Measurements from ENCODE around the gene RPRD1A. TPM values are rescaled to one million over a fixed set of nuclear protein-coding genes. Genes with fewer than 3 reads are reported as not detected.
"Not testable (repeated sequence)": the region's sequence is repeated elsewhere in the genome, so short reads cannot be mapped to it uniquely, and the experiment has no call there.

Gene RPRD1A
- total RNA-seq, 2 experiments from 2014 or later, result 33.9 to 35.1 TPM

DNA sequence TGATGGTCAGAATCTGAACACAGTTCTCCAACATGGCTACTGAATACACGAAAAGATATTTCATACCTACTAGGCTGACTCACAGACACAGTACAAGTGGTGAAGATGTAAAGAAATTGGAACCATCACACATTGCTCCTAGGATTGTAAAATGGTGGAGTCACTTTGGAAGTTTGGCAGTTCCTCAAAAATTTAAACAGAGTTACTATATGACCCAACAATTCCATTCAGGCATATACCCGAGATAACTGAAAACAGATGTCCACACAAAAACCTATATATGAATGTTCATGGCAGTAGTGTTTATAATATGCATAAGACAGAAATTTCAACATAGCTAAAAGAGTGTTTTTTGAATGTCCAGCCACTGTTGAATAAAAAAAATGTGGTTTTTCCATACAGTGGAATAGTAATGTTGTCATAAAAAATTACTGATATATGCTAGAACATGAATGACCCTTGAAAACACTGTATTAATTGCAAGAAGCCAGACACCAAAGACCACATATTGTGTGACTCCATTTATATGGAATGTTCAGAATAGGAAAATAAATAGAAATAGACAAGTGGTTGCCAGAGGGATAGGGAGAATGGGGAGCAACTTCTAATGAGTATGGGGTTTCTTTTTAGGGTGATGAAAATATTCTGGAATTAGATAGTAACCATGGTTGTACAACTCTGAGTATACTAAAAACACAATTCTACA, 84.8 kb downstream of the RPRD1A start:
- CTCF ChIA-PET, result interaction anchor here (0.7 kb wide), 1 partner anchor 316 kb away, joined by 3 read pairs; no protein-coding TSS in a partner anchor
- H3K27me3 Mint-ChIP-seq (ENCODE audit: low read depth), result no peaks in the 10 kb centered on the region
- H3K27ac Mint-ChIP-seq, result no peak overlapping the region
- peaks cover 56% of the 10 kb centered on the region for H3K36me3 Mint-ChIP-seq (ENCODE audit: low read depth)
- intact Hi-C loops (cut with micrococcal nuclease), result no loop called here
- H3K9me3 Mint-ChIP-seq, result peaks cover 1% of the 10 kb centered on the region
- H3K4me1 Mint-ChIP-seq (ENCODE audit: low read depth), result no peaks in the 10 kb centered on the region
- no peak for DNase-seq
- H3K4me3 Mint-ChIP-seq, result no peak overlapping the region

DNA sequence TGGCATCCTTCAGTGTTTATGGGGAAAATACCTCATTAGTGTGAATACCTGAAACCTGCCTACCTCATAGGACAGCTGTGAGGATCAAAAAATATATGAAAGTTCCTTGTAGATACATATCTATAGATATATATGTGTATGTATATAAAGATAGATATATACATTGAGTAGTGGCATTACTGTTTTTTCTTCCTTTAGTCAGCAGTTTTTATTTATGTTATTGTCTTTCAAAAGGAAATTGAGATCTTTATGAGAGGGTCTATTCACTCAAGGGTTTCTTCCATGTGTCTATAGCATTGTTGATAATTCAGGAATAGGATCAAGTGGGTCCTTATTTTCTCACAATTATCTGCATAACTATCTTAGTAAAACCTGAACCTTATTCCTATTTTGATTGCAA, 88.2 kb downstream of the RPRD1A start:
- H3K4me3 Mint-ChIP-seq, result no peak overlapping the region
- no peak overlapping the region for H3K27ac Mint-ChIP-seq
- intact Hi-C loops (cut with micrococcal nuclease), result loop anchor here (10.0 kb wide), 1 partner anchor 594 kb away; no protein-coding TSS in a partner anchor
- no peaks in the 10 kb centered on the region for H3K27me3 Mint-ChIP-seq (ENCODE audit: low read depth)
- peaks cover 69% of the 10 kb centered on the region for H3K36me3 Mint-ChIP-seq (ENCODE audit: low read depth)
- H3K9me3 Mint-ChIP-seq, result peaks cover 1% of the 10 kb centered on the region
- peaks cover 11% of the 10 kb centered on the region for H3K4me1 Mint-ChIP-seq (ENCODE audit: low read depth)
- CTCF ChIA-PET, result no interaction called here
- no peak for DNase-seq

DNA sequence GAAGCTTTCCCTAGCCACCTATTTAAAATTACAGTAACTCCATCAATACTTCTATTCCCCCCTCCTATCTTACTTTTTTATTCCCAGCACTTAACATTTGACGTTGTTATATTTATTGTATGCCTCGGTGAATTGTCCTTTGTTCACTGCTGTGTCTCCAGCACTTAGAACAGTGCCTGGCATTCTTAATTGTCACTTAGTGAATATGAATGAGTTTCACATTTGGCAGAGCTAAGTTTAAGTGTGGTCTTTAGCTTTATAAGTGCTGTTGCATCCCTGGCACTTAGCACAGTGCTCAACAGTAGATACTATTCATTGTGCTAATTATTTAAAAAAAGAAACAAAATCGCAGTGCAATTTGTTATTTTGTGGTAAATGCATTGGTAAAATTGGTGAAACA, 93.2 kb downstream of the RPRD1A start:
- H3K36me3 Mint-ChIP-seq (ENCODE audit: low read depth), result peaks cover 38% of the 10 kb centered on the region
- peak overlapping the region; percentile 94 for H3K27ac Mint-ChIP-seq
- CTCF ChIA-PET, result no interaction called here
- H3K9me3 Mint-ChIP-seq, result no peaks in the 10 kb centered on the region
- H3K4me1 Mint-ChIP-seq (ENCODE audit: low read depth), result peaks cover 36% of the 10 kb centered on the region
- no peaks in the 10 kb centered on the region for H3K27me3 Mint-ChIP-seq (ENCODE audit: low read depth)
- no peak for DNase-seq
- intact Hi-C loops (cut with micrococcal nuclease), result loop anchor here (5.0 to 10.0 kb wide), 4 partner anchors 492 to 1112 kb away; no protein-coding TSS in a partner anchor
- H3K4me3 Mint-ChIP-seq, result peak overlapping the region; percentile 97

DNA sequence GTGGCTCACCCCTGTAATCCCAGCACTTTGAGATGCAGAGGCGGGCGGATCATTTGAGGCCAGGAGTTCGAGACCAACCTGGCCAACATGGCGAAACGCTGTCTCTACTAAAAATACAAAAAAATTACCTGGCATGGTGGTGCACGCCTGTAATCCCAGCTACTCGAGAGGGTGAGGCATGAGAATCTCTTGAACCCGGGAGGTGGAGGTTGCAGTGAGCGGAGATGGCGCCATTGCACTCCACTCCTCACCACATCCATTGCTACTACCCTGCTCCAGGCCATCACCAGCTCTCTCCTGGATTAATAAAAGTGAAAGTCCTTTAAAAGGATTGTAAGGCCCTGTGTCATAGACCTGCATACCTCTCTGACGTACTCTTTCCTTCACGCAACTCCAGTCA, 93.7 kb downstream of the RPRD1A start:
- peaks cover 34% of the 10 kb centered on the region for H3K36me3 Mint-ChIP-seq (ENCODE audit: low read depth)
- CTCF ChIA-PET, result interaction anchor here (1.1 kb wide), 1 partner anchor 23 kb away, joined by 4 read pairs; no protein-coding TSS in a partner anchor
- H3K9me3 Mint-ChIP-seq, result no peaks in the 10 kb centered on the region

DNA sequence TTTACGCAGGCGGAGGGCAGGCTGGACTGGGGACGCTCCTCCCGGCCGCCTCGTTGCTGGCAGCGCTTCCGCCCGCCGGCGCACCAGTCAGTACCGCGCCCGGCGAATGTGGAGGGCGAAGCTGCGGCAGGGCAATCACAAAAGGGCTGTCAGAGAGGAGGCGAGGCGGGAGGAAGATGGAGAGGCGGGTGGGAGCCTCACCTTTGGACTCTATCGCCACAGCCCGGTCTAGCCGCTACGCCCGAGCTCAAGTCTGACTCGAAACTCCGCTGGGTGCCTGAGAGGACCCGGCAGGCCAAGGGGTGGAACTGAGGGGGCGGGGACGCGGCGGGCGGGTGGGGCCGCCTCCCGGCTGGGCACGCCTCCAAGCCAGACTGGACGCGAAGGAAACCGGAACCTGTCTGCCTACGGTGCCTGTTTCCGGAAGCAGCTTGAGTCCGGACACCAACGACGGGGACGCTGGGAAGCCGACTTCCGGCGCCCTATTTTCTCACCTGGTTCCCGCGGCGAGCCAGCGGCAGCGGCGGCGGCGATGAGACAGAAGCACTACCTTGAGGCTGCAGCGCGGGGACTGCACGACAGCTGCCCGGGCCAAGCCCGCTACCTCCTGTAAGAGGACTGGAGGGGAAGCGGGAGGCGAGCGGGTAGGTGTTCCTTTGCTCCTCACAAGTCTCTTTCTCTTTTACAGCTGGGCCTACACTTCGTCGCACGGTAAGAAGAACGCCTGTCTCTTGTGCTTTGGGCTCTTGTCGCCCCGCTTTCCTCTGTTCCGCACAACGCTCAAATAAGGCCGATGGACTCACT, 95.0 kb downstream of the RPRD1A start, which contains the start of gene RMP24:
RMP24 (plus strand) TSS at position 483 of the 804 bp plus-strand sequence.
- H3K4me1 Mint-ChIP-seq (ENCODE audit: low read depth), result peaks cover 48% of the 10 kb centered on the region
- intact Hi-C loops (cut with micrococcal nuclease), result loop anchor here (1.0 to 10.0 kb wide), 14 partner anchors 94 to 1110 kb away; partner anchors contain the start of genes ELP2, INO80C, KIAA1328 and SLC39A6
- CTCF ChIA-PET, result interaction anchor here (1.1 kb wide), 1 partner anchor 22 kb away, joined by 4 read pairs; no protein-coding TSS in a partner anchor
- peak within 1 kb of the TSS; percentile 97 for H3K4me3 Mint-ChIP-seq
- H3K27ac Mint-ChIP-seq, result peak within 1 kb of the TSS; percentile 96
- DNase-seq, result peak; percentile 96
- peaks cover 21% of the 10 kb centered on the region for H3K36me3 Mint-ChIP-seq (ENCODE audit: low read depth)
- H3K27me3 Mint-ChIP-seq (ENCODE audit: low read depth), result no peaks in the 10 kb centered on the region
- H3K9me3 Mint-ChIP-seq, result no peaks in the 10 kb centered on the region

More for the DNA sequence above, 93.7 kb downstream of the RPRD1A start:
- H3K27me3 Mint-ChIP-seq (ENCODE audit: low read depth), result no peaks in the 10 kb centered on the region
- intact Hi-C loops (cut with micrococcal nuclease), result loop anchor here (2.0 to 10.0 kb wide), 6 partner anchors 357 to 1111 kb away; partner anchors contain the start of genes KIAA1328 and TPGS2
- H3K27ac Mint-ChIP-seq, result peak overlapping the region; percentile 94
- H3K4me3 Mint-ChIP-seq, result peak overlapping the region; percentile 97
- H3K4me1 Mint-ChIP-seq (ENCODE audit: low read depth), result peaks cover 40% of the 10 kb centered on the region
- no peak for DNase-seq

DNA sequence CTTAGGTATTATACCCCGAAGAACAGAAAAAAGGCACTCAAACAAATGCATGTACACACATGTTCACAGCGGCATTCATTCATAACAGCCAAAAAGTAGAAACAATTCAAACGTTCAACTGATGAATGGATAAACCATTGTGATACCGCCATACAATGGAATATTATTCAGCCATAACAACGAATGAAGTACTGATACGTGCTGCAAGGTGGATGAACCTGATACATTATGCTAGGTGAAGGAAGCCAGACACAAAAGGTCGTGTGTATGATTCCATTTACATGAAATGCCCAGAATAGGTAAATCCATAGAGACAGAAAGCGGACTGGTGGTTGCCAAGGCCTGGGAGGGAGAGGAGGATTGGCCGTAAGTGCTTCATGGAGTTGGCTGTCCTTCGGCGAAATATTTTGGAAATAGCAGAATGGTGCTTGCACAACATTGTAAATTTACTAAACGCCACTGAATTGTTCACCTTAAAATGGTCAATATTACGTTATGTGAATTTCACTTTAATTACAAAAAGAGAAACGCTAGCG, 95.6 kb downstream of the RPRD1A start:
- CTCF ChIA-PET, result interaction anchor here (0.7 to 1.2 kb wide), 3 partner anchors 10 to 159 kb away, joined by 3 read pairs; no protein-coding TSS in a partner anchor

DNA sequence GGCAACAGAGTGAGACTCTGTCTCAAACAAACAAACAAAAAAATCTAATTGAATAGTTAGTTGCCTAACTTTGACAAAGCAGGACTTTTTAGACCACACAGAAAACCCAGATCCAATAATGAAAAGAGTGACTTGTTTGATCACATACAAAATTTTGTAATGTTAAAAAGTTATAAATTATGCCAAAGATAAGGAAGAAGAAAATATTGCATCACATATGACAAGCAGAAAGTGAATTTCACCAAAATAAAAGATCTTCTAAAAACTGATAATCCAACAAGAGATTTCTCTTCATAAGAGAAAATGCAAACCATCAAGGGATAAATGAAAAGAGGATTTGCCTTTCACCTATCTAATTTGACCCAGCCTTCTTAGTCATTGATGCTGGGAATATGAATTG, 97.7 kb downstream of the RPRD1A start:
- H3K36me3 Mint-ChIP-seq (ENCODE audit: low read depth), result peaks cover 6% of the 10 kb centered on the region
- H3K4me1 Mint-ChIP-seq (ENCODE audit: low read depth), result peaks cover 45% of the 10 kb centered on the region
- peak overlapping the region; percentile 77 for H3K27ac Mint-ChIP-seq
- no peaks in the 10 kb centered on the region for H3K27me3 Mint-ChIP-seq (ENCODE audit: low read depth)
- no peaks in the 10 kb centered on the region for H3K9me3 Mint-ChIP-seq
- peak overlapping the region; percentile 33 for H3K4me3 Mint-ChIP-seq
- intact Hi-C loops (cut with micrococcal nuclease), result loop anchor here (2.0 to 10.0 kb wide), 5 partner anchors 487 to 1107 kb away; partner anchors contain the start of gene MAPRE2
- CTCF ChIA-PET, result interaction anchor here (0.7 to 1.4 kb wide), 2 partner anchors 8 to 213 kb away, joined by 3 to 4 read pairs; no protein-coding TSS in a partner anchor
- no peak for DNase-seq

More for the DNA sequence above, 95.6 kb downstream of the RPRD1A start:
- Mint-ChIP-seq H3K4me3 (peak overlapping the region; percentile 97), H3K27me3 (ENCODE audit: low read depth) (no peaks in the 10 kb centered on the region), H3K27ac (peak overlapping the region; percentile 96), H3K9me3 (no peaks in the 10 kb centered on the region), H3K4me1 (ENCODE audit: low read depth) (peaks cover 48% of the 10 kb centered on the region), H3K36me3 (ENCODE audit: low read depth) (peaks cover 17% of the 10 kb centered on the region)
- no peak for DNase-seq
- intact Hi-C loops (cut with micrococcal nuclease), result loop anchor here (1.0 to 10.0 kb wide), 15 partner anchors 95 to 1109 kb away; partner anchors contain the start of genes ELP2, INO80C, KIAA1328 and MAPRE2

DNA sequence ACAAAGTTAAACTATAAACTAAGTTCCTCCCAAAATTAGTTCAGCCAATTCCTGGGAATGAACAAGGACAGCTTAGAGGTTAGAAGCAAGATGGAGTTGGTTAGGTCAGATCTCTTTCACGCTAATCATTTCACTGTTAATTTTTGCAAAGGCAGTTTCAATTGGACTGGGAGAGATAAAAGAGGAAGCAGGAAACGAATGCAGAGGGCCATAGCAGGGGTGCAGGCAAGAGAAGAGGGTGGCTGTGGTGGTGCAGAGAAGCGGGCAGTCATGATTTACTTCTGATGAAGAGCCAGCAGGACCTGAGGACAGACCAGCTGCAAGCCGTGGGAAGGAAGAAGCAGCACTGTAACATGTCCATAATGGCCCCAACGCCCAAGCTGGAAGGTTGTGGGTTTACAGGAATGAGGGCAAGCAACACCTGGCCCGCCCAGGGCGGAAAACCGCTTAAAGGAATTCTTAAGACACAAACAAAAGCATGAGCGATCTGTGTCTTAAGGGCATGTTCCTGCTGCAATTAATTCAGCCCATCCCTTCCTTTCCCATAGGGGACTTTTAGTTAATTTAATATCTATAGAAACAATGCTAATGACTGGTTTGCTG, 99.0 kb downstream of the RPRD1A start:
- Mint-ChIP-seq H3K36me3 (ENCODE audit: low read depth) (peaks cover 2% of the 10 kb centered on the region), H3K9me3 (no peaks in the 10 kb centered on the region), H3K4me1 (ENCODE audit: low read depth) (peaks cover 41% of the 10 kb centered on the region), H3K4me3 (no peak overlapping the region), H3K27me3 (ENCODE audit: low read depth) (no peaks in the 10 kb centered on the region), H3K27ac (peak overlapping the region; percentile 43)
- intact Hi-C loops (cut with micrococcal nuclease), result no loop called here
- peak; percentile 10 for DNase-seq
- CTCF ChIA-PET, result no interaction called here

DNA sequence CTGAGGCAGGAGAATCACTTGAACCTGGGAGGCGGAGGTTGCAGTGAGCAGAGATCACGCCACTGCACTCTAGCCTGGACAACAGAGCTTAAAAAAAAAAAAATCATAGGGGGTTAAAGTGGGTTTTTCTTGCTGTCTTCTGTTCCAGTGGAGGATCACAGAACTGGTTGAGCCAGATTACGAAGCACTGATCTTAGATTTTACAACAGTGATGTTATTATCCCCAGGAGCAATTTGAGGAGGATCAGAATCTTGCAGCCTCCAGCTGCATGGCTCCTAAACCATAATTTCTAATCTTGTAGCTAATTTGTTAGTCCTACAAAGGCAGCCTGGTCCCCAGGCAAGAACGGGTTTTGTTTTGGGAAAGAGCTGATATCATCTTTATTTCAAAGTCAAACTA, 99.5 kb downstream of the RPRD1A start:
- DNase-seq; H3K4me3 Mint-ChIP-seq; H3K9me3 Mint-ChIP-seq; intact Hi-C loops (cut with micrococcal nuclease); H3K27me3 Mint-ChIP-seq (ENCODE audit: low read depth); H3K36me3 Mint-ChIP-seq (ENCODE audit: low read depth); CTCF ChIA-PET: not testable (repeated sequence)
- peak overlapping the region; percentile 43 for H3K27ac Mint-ChIP-seq
- H3K4me1 Mint-ChIP-seq (ENCODE audit: low read depth), result peaks cover 38% of the 10 kb centered on the region

DNA sequence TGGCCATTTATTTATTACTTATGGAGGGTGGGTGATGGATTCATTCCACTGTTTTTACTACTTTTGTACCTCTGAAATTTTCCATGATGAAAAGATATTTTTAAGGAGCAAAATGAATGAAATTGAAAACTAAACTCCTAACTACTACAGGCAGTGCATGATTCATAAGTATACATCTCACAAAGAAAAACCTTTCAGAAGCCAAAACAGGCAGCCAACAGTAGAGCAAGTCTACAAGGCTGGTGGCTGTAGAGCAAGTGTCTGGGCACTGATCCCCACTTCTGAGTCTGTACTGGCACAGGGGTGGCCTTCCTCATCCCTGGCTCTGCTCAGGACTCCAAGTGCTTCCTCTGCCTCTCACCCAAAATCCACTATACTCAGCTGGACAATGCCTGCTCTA, 103.0 kb downstream of the RPRD1A start:
- Mint-ChIP-seq H3K27ac (peak overlapping the region; percentile 71), H3K9me3 (peaks cover 2% of the 10 kb centered on the region), H3K36me3 (ENCODE audit: low read depth) (no peaks in the 10 kb centered on the region), H3K4me3 (no peak overlapping the region), H3K27me3 (ENCODE audit: low read depth) (no peaks in the 10 kb centered on the region), H3K4me1 (ENCODE audit: low read depth) (peaks cover 24% of the 10 kb centered on the region)
- DNase-seq, result no peak
- intact Hi-C loops (cut with micrococcal nuclease), result no loop called here
- CTCF ChIA-PET, result no interaction called here

DNA sequence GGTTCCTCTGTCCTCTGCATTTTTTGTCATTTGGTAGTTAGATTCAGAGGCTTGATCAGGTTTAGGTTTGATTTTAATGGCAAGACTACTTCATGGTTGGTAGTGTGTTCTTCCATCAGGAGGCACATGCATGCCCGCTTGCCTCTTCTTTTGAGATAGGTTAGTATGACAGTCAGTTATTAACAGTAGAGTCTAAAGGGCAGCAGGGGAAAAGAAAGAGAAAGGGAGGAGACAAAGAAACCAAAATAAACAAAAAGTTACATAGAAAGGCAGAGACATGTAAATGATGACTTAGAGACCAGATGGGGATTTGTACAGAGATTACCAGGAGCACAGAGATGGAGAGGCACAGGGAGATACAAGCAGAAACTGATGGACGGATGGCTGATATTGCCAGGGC, 105.0 kb downstream of the RPRD1A start:
- Mint-ChIP-seq H3K4me3 (no peak overlapping the region), H3K36me3 (ENCODE audit: low read depth) (no peaks in the 10 kb centered on the region), H3K27ac (no peak overlapping the region), H3K4me1 (ENCODE audit: low read depth) (peaks cover 12% of the 10 kb centered on the region), H3K9me3 (peaks cover 2% of the 10 kb centered on the region), H3K27me3 (ENCODE audit: low read depth) (no peaks in the 10 kb centered on the region)
- intact Hi-C loops (cut with micrococcal nuclease), result no loop called here
- CTCF ChIA-PET, result no interaction called here
- no peak for DNase-seq
